HG03342 (cell line): ENCODE data around the gene TSC22D3.
A peak's percentile ranks its signal among the peaks of the same experiment; 100 is the strongest.
"Not testable (repeated sequence)": the region's sequence is repeated elsewhere in the genome, so short reads cannot be mapped to it uniquely, and the experiment has no call there.

Experiments
- ATAC-seq: cut with Tn5 transposase; IDR thresholded peaks from one replicate; pipeline ENCODE4 v1.9.1; 2021; ENCODE audit warnings: mild to moderate bottlenecking, moderate library complexity; ENCODE audit not compliant: unreplicated experiment

The TSC22D3 gene

DNA sequence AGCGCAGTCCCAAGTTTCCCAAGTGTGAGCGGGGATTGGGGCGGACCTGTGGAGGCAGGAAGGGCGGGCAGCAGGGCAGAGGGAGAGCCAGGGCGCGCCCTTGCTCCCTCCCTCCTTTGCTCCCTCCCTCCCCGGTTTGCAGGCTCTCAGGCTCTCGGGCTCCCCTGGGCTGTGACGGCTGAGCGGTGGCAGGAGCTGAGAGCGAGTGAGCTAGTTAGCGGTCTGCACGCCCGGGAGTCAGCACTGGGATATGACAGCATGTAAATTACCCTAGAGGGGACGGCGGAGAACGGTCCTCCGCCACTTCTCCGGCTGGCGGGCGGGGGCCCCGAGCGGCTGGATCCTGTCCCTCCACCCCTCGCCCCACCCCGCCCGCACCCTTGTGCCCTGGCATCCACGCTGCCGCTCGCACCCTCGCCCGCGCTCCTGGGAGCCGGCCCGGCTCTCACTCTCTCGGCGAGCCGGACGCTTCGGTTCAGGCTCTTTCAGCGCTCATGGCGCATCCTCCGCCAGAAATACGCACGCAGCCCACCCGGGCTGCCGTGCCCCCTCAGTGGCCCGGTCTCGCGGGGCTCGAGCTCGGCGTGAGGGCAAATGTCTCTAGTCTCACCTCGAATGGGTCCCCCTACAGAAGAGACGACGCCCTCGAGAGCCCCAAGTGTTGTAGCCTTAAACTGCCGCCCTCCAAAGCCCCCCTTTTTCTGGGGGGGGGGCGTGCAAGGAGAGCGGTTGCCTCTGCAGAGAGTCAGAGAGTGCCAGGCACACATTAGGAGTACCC lies at the start of gene TSC22D3:
Gene TSC22D3, minus strand, starts transcription at position 54 of the 778 bp plus-strand sequence. CDS start 368 bp downstream, outside the sequence.
- ATAC-seq, result peak; percentile 81

DNA sequence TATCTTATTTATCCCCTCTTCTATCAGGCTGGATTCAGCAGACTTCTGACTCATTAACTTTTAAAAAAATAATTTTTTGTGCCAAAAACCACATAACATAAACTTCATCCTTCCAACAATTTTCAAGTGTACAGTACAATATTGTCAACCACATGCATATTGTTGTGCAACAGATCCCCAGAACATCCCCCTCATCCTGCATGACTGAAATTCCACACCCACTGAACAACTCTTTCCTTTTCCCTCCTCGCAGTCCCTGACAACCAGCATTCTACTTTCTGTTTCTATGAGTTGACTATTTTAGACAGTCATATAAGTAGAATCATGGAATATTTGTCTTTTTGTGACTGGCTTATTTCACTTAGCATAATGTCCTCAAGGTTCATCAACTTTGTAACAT lies 47.9 kb upstream of the TSC22D3 start:
- no peak for ATAC-seq

DNA sequence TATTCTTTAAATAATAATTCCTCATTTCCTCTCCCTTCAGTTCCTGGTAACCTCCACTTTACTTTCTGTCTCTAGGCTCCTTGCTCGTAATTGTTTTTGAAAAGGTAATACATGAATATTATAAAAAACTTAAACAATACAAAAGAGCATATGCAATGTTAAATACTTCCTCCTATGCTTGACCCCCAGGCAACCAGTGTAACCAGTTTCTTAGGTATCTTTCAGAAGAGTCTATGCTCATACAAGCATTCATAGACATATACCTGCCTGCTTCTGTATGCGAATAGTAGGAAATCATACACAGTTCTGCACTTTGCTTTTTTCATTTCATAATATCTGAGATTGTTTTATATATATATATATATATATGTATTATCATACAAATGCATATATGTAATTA lies 47.5 kb upstream of the TSC22D3 start:
- ATAC-seq, result no peak

DNA sequence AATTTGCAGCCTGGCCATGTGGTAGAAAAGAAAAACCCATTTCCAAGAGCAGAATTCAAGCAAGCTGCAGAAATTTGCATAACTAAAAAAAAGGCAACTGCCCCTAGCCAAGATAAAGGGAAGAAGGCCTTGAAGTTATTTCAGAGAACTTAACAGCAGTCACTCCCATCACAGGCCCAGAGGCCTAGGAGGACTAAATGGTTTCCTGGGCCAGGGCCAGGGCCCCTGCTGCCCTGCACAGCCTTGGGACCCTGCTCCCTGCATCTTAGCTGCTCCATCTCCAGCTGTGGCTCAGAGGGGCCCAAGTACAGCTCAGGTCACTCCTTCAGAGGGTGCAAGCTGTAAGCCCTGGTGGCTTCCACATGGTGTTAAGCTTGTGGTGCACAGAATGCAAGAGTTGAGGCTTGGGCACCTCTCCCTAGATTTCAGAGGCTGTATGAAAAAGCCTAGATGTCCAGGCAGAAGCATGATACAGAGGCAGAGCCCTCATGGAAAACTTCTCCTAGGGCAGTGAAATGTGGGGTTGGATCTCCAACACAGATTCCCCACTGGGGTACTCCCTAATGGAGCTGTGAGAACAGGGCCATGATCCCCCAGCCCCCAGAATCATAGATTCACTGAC lies 43.4 kb upstream of the TSC22D3 start:
- ATAC-seq, result no peak

DNA sequence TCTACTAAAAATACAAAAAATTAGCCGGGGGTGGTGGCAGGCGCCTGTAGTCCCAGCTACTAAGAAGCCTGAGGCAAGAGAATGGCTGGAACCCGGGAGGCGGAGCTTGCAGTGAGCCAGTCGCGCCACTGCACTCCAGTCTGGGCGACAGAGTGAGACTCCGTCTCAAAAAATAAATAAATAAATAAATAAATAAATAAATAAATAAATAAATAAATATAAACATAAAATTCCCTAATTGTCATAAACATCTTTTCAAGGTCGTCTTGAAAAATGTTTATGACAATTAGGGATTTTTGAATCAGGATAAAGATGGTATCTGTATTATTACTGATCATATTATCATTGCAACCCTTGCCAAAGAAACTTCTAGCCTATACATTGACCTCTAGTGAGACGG lies 34.5 kb upstream of the TSC22D3 start:
- ATAC-seq, result not testable (repeated sequence)

DNA sequence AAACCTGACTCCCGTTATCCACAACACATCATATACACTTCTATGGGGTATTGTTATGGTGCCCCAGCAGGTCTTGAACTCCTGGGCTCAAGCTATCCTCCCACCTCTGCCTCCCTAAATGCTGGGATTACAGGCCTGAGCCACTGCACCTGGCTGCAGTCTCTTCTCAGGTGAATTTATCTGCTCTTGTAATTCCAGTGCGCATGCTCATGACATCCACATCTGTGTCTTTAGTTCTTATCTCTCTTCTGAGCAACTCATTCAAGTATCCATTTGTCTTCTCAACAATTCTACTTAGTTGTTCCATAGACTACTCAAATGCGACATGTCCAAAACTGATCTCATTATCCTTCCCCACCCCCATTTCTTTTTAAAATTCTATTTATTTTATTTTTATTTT lies 29.6 kb upstream of the TSC22D3 start:
- ATAC-seq, result no peak

DNA sequence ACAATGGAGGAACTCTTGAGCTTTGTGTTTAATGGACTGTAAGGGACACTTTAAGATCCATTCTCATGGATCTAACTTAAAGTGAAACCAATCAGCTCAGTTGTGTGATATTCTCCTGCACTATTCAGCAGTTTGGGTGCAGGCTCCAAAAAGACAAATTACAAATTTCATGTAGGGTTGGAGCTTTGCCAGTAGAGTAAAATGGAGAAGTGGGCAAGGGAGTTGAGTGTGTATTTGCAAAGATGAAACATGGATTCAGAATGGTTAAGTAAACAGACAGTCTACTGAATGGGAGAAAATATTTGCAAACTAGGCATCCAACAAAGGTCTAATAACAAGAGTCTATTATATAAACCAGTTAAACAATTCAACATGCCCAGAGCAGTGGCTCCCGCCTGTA lies 28.8 kb upstream of the TSC22D3 start:
- no peak for ATAC-seq

DNA sequence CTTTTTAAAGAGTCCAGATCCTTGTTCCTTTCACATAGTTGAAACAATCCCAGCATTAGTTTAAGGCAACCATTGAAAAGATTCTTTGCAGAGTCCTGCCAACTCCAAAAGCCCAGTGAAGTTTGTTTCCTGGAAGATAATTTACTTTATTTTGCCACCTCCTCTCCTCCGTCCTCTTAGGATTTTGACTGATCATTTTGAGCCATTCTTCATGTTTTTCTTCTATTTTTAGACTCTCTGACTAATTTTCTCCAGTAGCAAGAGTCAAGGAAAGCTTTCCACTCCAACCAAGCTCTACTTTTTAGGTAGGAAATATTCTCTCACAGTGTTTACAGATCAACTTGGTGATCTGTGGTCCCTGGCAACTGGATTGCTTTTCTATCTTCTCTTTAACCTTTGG lies 12.2 kb upstream of the TSC22D3 start:
- ATAC-seq, result no peak

DNA sequence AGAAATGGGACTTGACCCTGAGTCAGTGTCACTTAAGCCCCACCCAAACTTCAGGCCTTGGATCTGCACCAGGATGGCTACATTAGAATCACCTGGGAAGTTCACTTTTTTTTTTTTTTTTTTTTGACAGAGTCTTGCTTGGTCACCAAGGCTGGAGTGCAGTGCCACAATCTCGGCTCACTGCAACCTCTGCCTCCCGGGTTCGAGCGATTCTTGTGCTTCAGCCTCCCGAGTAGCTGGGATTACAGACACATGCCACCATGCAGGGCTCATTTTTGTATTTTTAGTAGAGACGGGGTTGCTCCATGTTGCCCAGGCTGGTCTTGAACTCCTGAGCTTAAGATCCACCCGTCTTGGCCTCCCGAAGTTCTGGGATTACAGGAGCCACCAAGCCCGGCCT lies 4.9 kb upstream of the TSC22D3 start:
- ATAC-seq, result no peak

DNA sequence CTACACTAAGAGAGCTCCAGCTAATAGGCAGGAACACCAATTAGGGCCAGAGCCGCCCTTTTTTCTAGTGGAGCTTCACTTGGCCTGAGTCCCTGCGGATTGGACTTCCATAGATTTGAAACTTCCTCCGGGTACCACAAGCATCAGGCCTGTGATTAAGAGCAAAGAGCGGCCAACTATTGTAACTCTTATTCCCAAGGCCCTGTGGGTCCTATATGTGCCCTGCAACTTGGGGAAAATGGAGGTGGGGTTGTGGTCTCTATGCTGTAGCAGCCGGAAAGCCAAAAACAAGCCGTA lies 1.9 kb upstream of the TSC22D3 start, which contains the start of gene NCBP2L:
Gene NCBP2L, plus strand, starts transcription at position 198 of the 297 bp plus-strand sequence. CDS start 16,488 bp downstream, outside the sequence.
- no peak for ATAC-seq

DNA sequence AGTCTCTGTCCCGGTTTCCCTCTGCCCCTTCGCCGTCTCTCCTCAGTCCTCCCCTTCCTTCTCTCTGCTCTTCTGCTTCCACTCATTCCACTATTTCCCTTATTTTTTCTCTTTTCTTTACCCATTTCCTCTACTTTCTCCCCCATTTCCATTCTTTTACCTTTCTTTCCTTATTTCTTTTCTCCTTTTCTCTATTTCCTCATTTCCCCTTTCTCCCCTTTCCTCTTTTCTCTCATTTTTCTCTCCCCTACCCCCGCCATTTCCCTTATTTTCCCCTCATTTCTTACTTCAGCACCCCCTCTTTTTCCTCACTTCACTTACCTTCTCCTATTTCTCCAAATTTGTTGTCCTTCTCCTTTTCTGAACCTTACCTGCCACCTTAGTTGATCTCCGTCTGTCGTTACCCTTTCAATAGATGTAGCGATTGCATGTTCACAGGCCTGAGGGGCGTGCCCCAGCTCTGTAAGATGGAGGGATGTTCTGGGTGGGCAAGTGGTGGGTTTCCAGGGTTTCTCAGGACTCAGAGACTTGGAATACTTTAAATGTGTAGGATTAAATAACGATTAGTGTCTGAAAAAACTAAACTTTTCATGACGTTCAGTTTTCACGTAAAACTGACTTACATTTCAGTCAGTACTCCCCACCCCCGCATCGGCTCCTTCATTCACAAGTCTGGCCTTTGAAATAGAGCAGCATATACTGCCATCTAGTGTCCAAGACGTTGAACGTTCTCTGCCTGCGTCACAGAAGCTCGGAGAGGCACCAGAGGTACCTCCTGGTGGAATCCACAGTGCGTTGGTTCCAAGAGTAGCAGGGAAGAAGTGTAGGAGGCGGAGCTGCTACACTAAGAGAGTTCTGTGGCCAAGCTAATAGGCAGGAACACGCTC lies 1.3 kb upstream of the TSC22D3 start:
- ATAC-seq, result peak; percentile 83

DNA sequence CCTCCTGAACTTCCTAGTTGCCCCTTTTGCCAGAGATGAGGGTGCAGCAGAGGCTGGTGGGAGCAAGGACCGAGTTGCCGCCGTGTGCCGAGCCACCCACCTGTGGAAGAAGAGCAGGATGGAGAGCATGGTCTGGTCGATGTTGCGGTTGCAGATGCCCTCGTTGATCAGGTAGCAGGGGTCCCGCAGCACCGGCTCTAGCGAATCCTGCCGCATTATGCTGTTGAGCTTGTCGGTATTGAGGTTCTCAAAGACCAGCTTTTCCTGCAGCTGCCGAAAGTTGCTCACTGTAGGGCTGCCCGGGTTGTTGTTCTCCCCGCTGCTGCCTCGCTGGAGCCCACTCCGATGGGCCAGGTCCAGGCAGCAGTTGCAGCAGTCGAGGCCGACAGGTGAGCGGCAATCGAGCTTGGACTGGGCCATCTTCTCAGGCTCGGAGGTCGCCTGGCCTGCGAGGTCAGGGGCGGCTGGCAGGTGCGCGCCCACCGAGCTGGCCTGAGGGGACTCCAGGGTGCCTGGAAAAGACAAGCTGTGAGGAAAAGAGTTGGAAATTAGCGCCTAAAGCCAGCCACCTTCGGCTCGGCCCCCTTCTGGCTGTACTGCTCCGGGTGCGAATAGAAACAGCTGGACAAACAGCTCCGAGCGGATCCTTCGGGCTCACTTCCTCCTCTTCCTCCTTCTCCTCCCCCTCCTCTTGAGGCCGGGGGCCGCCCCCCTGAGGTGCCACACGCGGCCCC lies 420 bp downstream of the TSC22D3 start:
- peak; percentile 20 for ATAC-seq

DNA sequence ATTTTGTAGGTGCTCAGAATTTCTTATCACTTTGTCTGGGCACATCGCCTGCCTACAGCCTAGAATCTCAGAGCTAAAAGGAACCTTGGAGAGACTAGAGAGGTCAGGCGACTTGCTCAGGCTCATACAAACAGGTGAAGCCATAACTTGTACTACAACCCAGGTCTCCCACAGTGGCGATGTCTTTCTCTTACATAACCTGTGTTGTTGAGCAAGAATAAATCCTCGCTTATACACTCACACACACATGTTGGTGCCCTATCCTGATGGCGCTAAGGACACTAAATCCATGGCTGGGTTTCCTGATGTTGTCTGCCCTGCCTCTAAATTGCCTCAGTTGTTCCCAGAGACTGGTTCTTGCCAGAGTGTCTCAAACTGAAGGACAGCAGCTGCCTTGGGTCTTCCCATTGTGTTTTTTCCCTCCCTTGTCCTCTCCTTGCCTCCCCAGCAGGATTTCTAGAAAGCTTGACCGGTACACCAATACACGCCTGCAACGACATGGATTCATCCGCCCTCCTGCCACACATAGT lies 1.6 kb downstream of the TSC22D3 start:
- ATAC-seq, result no peak

DNA sequence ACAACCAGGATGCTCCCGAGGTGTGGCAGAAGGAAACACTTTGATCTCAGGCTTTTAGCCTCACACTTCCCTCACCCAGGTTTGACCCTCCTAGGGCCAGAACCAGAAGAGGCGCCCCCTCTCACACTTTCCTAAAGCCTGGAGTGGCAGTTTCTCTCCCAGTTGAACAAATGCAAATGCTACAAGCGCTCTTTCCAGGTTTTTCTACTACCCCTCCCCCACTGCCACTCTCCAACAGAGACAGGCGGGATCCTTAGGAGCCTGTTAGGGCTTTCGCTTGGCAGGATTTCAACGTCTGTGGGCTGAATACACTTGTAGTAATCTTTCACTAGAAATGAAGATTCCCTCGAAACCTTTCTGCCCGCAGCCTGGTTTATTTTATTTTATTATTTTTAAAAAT lies 2.4 kb downstream of the TSC22D3 start:
- no peak for ATAC-seq

DNA sequence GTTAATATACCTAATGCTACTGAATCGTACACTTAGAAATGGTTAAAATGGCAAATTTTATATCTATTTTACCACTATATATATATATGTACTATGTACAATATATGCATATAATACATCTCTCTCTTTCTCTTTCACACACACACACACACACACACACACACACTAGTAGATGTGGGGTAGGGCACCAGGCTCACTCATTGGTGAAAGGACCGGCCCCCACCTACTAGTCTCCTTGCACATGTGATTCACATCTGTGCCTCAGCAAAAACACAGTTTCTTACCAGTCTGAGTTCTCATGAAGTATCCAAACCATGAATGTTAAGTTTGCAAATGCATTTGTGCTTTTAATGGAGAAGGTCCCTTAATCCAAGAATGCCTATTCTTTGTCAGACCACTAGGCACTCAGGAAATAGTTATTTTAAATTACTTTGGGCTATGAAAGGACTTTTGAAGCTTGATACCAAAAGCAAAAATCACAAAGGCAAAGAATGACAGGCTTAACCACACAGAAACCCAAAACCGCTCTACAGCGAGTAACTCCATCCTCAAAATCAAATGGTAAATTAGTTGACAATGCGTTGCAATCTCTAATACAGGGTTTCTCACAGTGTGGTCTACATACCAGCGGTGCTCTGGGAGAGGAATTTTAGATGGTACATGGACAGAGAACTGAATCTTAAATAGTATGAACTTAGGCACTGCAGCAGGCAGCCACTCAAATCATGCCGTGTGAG lies 5.8 kb downstream of the TSC22D3 start:
- no peak for ATAC-seq

DNA sequence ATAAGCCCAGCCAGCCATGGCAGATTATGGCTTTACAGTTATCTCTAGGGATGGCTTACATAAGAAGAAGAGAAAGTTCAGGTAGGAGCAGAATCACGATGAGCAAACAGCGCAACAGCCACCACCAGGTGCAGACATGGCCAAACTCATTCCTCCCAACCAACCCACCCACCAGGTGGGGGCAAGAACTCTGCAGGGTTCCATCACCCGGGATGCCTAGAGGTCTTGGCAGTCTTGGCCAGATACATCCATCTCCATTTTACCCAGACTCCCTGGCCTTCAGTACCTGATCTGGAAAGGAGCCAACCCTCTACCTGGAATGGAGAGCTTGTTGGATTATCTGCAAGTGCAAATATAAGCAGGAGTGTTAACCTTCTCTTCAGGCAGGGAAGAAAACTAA lies 7.5 kb downstream of the TSC22D3 start:
- ATAC-seq, result no peak

DNA sequence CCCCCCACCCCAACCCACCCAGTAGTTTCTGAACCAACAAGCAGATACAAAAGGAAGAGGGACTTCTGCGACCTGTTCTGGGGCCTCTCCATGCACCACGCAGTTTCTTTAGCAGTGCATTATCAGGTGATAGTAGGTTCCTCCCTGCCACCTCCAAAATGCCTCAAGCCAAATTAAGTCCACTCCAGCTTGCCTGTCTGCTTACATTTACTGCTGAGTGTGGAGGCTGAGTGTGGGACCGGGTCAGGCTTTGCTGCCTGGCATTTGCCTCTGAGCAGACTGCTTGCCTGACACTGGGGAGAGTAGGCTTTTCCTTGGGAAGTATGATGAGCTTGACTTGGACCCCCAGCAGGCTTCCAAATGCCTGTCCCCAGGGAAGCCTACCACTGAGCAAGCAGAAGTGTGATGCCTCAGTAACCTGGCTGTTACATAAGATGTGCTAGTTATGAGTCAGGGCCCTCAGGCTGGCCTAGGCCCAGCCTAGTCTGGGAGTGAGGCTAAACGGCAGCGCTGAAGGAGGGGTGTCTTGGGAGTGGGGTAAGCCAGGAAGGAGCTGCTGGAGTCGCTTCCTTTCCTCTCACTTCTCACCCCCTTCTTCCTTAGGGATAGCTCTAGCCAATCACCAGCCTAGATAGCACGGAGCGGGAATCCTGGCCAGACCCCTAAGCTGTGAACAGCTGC lies 9.0 kb downstream of the TSC22D3 start:
- ATAC-seq, result peak; percentile 81

DNA sequence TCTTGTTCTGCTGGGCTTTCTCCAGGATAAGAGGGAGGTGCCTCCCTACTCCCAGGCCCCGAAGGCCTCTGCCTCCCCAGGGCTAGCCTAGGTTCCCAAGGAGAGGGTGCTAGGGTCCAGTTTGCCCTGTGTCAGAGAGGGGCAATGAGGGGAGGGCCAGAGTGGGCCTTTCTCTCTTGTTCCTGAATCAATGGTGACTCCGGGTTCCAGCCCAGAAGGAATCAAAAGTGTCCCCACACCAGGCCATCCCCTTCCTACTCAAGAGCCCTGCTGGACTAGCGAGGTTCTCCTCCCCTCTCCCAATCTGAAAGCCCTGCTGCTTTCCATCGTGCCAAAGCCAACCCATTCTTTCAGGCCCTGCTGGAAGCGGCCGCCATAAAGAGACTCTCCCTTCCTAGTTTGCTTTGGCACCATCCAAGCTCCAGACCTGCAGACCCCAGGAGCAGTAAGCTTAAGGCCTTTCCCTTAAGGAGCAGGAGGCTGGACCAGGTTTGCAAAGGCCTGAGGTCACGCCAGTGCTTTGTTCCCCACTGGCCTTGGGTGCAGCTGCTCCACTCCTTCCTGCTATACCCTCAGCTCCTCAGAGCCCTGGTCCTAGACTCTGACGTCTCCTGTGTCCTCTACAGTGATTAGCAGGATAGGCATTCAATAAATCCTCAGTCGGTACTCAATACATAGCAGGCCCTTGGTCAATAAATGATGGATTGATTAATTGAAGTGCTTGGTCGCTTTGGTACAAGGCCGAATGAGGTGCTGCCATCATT lies 10.6 kb downstream of the TSC22D3 start:
- no peak for ATAC-seq

DNA sequence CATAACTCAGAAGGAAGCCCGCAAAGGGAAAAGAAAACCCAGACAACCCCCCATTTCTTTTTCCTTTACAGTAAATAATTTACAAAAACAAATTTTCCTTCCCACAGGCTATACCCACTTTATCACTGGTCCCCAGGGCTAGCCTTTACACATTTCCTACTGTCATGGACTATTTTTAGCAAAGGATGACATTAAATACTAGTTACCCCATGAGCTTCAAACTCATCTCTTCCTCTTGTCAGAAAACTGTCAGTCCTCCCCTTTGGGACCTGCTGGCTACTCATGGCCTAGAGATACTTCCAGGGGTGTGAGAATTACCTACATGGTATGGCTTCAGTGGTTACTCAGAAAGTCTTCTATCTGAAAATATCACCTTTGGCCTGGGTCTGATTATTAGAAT lies 11.9 kb downstream of the TSC22D3 start:
- ATAC-seq, result no peak
